K562 (cell line): Measurements from ENCODE around the gene HIVEP1. TPM values are rescaled to one million over a fixed set of nuclear protein-coding genes. Genes with fewer than 3 reads are reported as not detected.

Source experiments
- ARHGAP35 ChIP-seq: fragments of 450-650 bp; IDR thresholded peaks from 2 replicates; pipeline ENCODE4 v1.6.1; 2018; ENCODE audit not compliant: partially characterized antibody
- CBFA2T2 ChIP-seq: fragments of 450-650 bp; conservative IDR thresholded peaks from 2 replicates; pipeline ENCODE4 v1.6.1; 2017; ENCODE audit warnings: mild to moderate bottlenecking
- EP400 ChIP-seq: fragments of 450-650 bp; IDR thresholded peaks from 2 replicates; pipeline ENCODE4 v1.6.1; 2017; ENCODE audit warnings: antibody characterized with exemption, mild to moderate bottlenecking, moderate library complexity
- ESRRB ChIP-seq: fragments of 250-450 bp; sonication (Bioruptor Pico); IDR thresholded peaks from 2 replicates; pipeline ENCODE4 v1.5.0; 2020; ENCODE audit warnings: mild to moderate bottlenecking, moderate library complexity, borderline replicate concordance
- ETV1 ChIP-seq: fragments of 450-650 bp; conservative IDR thresholded peaks from 2 replicates; pipeline ENCODE4 v1.6.1; 2016; ENCODE audit warnings: missing genetic modification characterization, control low read depth, low read depth, missing compliant biosample characterization
- ETV6 ChIP-seq, 3 experiments: fragments of 150-350 bp in 1 of 3; sonication (generic) in 1 of 3; formaldehyde crosslinking in 1 of 3; IDR thresholded peaks; 2 replicates each; pipeline versions ENCODE4 v1.6.1 to v1.8.0; 2014 to 2022; ENCODE audit warnings: borderline replicate concordance in 2 of 3, low read depth in 2 of 3, antibody characterized with exemption in 1 of 3, low read length in 1 of 3, mild to moderate bottlenecking in 1 of 3, missing genetic modification reagents in 1 of 3
- HLTF ChIP-seq: fragments of 450-650 bp; IDR thresholded peaks from 2 replicates; pipeline ENCODE4 v1.6.1; 2016
- MEIS2 ChIP-seq: fragments of 450-650 bp; IDR thresholded peaks from 2 replicates; pipeline ENCODE4 v1.6.1; 2014; ENCODE audit warnings: mild to moderate bottlenecking; ENCODE audit not compliant: partially characterized antibody
- NFIX ChIP-seq: fragments of 250-450 bp; sonication (Bioruptor Pico); IDR thresholded peaks from 2 replicates; pipeline ENCODE4 v1.4.0; 2020; ENCODE audit warnings: low read depth, mild to moderate bottlenecking, moderate library complexity
- RBBP5 ChIP-seq: fragments of 200-600 bp; sonication (generic); IDR thresholded peaks from 2 replicates; pipeline ENCODE4 v1.6.1; 2012; ENCODE audit warnings: borderline replicate concordance, mild to moderate bottlenecking, low read length, control low read depth, inconsistent platforms; ENCODE audit not compliant: insufficient read depth, poor library complexity, severe bottlenecking
- SIX5 ChIP-seq, 2 experiments: IDR thresholded peaks; 2 replicates each; pipeline ENCODE4 v1.6.1; 2011; ENCODE audit warnings: low read length in 2 of 2, borderline replicate concordance in 1 of 2, low read depth in 1 of 2, mild to moderate bottlenecking in 1 of 2, moderate library complexity in 1 of 2; ENCODE audit not compliant: insufficient read depth in 1 of 2
- SNRNP70 ChIP-seq: fragments of 200-400 bp; formaldehyde crosslinking; optimal IDR thresholded peaks from 2 replicates; pipeline ENCODE3; 2017; ENCODE audit warnings: low read depth, low read length
- SP2 ChIP-seq: IDR thresholded peaks from 2 replicates; pipeline ENCODE4 v1.6.1; 2011; ENCODE audit warnings: mild to moderate bottlenecking, low read depth, low read length, moderate library complexity; ENCODE audit not compliant: poor library complexity, severe bottlenecking; ENCODE audit errors: extremely low read depth
- TAF1 ChIP-seq: IDR thresholded peaks from 2 replicates; pipeline ENCODE4 v1.6.1; 2011; ENCODE audit warnings: mild to moderate bottlenecking, low read length, moderate library complexity; ENCODE audit not compliant: insufficient read depth, control insufficient read depth, severe bottlenecking; ENCODE audit errors: extremely low read depth
- TAL1 ChIP-seq: fragments of 450-650 bp; IDR thresholded peaks from 2 replicates; pipeline ENCODE4 v1.6.1; 2016; ENCODE audit warnings: mild to moderate bottlenecking
- TGIF2 ChIP-seq: sonication (generic); formaldehyde crosslinking; IDR thresholded peaks from 2 replicates; pipeline ENCODE4 v1.8.1; 2022; ENCODE audit warnings: mild to moderate bottlenecking, missing genetic modification reagents, moderate library complexity
- ZKSCAN1 ChIP-seq: fragments of 150-350 bp; IDR thresholded peaks from 2 replicates; pipeline ENCODE4 v1.6.1; 2016; ENCODE audit warnings: low read depth, low read length
- ZNF561 ChIP-seq: fragments of 450-650 bp; formaldehyde crosslinking; conservative IDR thresholded peaks from 2 replicates; pipeline ENCODE4 v1.4.0; 2020; ENCODE audit warnings: mild to moderate bottlenecking, moderate library complexity
- ZNF696 ChIP-seq: fragments of 250-450 bp; sonication (Bioruptor Pico); conservative IDR thresholded peaks from 2 replicates; pipeline ENCODE4 v1.4.0; 2020; ENCODE audit warnings: mild to moderate bottlenecking, moderate library complexity
- ZNF699 ChIP-seq: fragments of 250-450 bp; sonication (Bioruptor Pico); IDR thresholded peaks from 2 replicates; pipeline ENCODE4 v1.8.0; 2021; ENCODE audit warnings: mild to moderate bottlenecking, moderate library complexity; ENCODE audit not compliant: insufficient replicate concordance
- polyA plus RNA-seq, 8 experiments: library from polyadenylated mRNA; depleted of rRNA in 4 of 8; stranded (reverse) in 5 of 8; unstranded in 3 of 8; fragments of >200 nt; fragmentation: Nextera tagmentation in 2 of 8; fragmentation: Illumina TruSeq in 1 of 8; extraction: Ambion mirVana in 2 of 8; extraction: Trizol in 1 of 8; gene quantifications; 2 replicates each; pipeline versions ENCODE4 v1.2.1 to v1.2.3, GENCODE V29; 2011 to 2014; ENCODE audit warnings: inconsistent platforms in 1 of 8, missing spikeins in 1 of 8
- total RNA-seq, 7 experiments: library from RNA; depleted of rRNA in 6 of 7; stranded (reverse); fragments of >200 nt in 6 of 7; fragmentation: Illumina TruSeq in 2 of 7; extraction: Trizol in 2 of 7; gene quantifications; 2 replicates each; pipeline versions ENCODE4 v1.2.1 to v1.2.3, GENCODE V29; 2011 to 2021; ENCODE audit warnings: low replicate concordance in 1 of 7
- TF ChIP-seq, protein P1 (sequence below): sonication (generic); formaldehyde crosslinking; IDR thresholded peaks from 2 replicates; pipeline ENCODE4 v1.8.1; 2023; ENCODE audit warnings: mild to moderate bottlenecking, missing genetic modification reagents
- TF ChIP-seq, protein P2 (sequence below): sonication (generic); formaldehyde crosslinking; IDR thresholded peaks from 2 replicates; pipeline ENCODE4 v1.8.1; 2022; ENCODE audit warnings: missing genetic modification reagents
- TF ChIP-seq, protein P3 (sequence below): fragments of 250-450 bp; sonication (Bioruptor Pico); IDR thresholded peaks from 2 replicates; pipeline ENCODE4 v1.9.0; 2021; ENCODE audit warnings: mild to moderate bottlenecking, inconsistent platforms
- TF ChIP-seq, protein P4 (sequence below): fragments of 250-450 bp; sonication (Bioruptor Pico); IDR thresholded peaks from 2 replicates; pipeline ENCODE4 v1.9.0; 2021; ENCODE audit warnings: mild to moderate bottlenecking

HIVEP1 gene
- total and polyA plus RNA-seq, 9 of the 15 experiments (the other 6 are each of a cell fraction or from before 2014, with no cell fraction given), result 6.0 to 33.3 (median 21.7) TPM

DNA sequence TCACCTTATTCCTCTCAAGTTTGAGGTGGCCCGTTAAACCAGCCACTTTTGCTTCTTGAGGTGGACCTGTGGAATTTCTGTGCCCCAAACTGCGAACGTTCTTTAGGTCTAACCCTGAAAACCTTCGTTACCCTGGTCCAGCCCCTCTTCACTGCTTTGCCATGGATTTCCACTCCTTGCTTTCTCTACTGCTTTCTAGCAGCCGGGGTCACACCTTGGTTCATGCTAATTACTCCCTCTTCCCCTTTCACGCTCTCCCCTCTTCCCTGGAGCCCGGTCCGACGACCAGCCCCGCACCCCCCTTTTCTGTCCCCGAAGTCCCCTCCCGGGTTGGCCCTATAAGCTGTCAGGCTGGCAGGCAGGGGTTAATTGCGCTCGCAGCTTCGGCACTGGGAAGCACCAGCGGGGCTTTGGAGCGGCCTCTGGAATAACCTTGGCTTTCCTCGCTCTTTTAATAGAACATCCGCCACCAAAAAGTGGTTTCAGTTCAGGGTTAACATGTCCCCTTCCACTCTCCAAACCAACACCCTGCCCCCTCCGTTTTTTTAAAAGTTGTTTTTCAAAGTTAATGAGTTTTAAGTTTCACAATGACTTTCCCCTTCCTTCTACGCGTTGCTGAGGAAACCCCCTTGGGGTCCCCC is 1.4 kb upstream of the HIVEP1 start (continued):
- TF ChIP-seq ARHGAP35 (no peak), CBFA2T2 (no peak), EP400 (peak; percentile 56), TGIF2 (CRISPR knock-in tag) (no peak), SIX5 (IDR thresholded peaks at IDR 0.05; ENCODE audit: borderline replicate concordance in 1 of 2, insufficient read depth in 1 of 2, low read depth in 1 of 2, low read length in 2 of 2) (no peak), ETV6 (IDR thresholded peaks at IDR 0.05; ENCODE audit: borderline replicate concordance in 1 of 2, low read depth in 2 of 2, low read length in 1 of 2) (no peak), ETV6 (CRISPR knock-in tag; IDR thresholded peaks at IDR 0.05; ENCODE audit: borderline replicate concordance) (no peak), SP2 (no peak), TAF1 (peak; percentile 49), ZKSCAN1 (no peak), ZNF699 (no peak), ETV1 (tag) (0 out of 2 replicates have a peak, but pooled peaks have one; percentile 24), HLTF (no peak), ZNF561 (CRISPR knock-in tag) (no peak), SNRNP70 (no peak), NFIX (no peak), ZNF696 (no peak), TAL1 (no peak), RBBP5 (peak; percentile 32), ESRRB (CRISPR knock-in tag) (no peak), MEIS2 (no peak)
- TF ChIP-seq, protein P1, sequence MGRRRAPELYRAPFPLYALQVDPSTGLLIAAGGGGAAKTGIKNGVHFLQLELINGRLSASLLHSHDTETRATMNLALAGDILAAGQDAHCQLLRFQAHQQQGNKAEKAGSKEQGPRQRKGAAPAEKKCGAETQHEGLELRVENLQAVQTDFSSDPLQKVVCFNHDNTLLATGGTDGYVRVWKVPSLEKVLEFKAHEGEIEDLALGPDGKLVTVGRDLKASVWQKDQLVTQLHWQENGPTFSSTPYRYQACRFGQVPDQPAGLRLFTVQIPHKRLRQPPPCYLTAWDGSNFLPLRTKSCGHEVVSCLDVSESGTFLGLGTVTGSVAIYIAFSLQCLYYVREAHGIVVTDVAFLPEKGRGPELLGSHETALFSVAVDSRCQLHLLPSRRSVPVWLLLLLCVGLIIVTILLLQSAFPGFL (CRISPR knock-in tag), result no peak
- TF ChIP-seq, protein P2, sequence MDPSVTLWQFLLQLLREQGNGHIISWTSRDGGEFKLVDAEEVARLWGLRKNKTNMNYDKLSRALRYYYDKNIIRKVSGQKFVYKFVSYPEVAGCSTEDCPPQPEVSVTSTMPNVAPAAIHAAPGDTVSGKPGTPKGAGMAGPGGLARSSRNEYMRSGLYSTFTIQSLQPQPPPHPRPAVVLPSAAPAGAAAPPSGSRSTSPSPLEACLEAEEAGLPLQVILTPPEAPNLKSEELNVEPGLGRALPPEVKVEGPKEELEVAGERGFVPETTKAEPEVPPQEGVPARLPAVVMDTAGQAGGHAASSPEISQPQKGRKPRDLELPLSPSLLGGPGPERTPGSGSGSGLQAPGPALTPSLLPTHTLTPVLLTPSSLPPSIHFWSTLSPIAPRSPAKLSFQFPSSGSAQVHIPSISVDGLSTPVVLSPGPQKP (CRISPR knock-in tag), result no peak
- TF ChIP-seq, protein P3, sequence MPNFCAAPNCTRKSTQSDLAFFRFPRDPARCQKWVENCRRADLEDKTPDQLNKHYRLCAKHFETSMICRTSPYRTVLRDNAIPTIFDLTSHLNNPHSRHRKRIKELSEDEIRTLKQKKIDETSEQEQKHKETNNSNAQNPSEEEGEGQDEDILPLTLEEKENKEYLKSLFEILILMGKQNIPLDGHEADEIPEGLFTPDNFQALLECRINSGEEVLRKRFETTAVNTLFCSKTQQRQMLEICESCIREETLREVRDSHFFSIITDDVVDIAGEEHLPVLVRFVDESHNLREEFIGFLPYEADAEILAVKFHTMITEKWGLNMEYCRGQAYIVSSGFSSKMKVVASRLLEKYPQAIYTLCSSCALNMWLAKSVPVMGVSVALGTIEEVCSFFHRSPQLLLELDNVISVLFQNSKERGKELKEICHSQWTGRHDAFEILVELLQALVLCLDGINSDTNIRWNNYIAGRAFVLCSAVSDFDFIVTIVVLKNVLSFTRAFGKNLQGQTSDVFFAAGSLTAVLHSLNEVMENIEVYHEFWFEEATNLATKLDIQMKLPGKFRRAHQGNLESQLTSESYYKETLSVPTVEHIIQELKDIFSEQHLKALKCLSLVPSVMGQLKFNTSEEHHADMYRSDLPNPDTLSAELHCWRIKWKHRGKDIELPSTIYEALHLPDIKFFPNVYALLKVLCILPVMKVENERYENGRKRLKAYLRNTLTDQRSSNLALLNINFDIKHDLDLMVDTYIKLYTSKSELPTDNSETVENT, result no peak
- TF ChIP-seq, protein P4, sequence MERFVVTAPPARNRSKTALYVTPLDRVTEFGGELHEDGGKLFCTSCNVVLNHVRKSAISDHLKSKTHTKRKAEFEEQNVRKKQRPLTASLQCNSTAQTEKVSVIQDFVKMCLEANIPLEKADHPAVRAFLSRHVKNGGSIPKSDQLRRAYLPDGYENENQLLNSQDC (CRISPR knock-in tag), result no peak
